ENCODE measurements around the gene DOLPP1.
"Not testable (repeated sequence)": the region's sequence is repeated elsewhere in the genome, so short reads cannot be mapped to it uniquely, and the experiment has no call there.

The DOLPP1 gene

DNA sequence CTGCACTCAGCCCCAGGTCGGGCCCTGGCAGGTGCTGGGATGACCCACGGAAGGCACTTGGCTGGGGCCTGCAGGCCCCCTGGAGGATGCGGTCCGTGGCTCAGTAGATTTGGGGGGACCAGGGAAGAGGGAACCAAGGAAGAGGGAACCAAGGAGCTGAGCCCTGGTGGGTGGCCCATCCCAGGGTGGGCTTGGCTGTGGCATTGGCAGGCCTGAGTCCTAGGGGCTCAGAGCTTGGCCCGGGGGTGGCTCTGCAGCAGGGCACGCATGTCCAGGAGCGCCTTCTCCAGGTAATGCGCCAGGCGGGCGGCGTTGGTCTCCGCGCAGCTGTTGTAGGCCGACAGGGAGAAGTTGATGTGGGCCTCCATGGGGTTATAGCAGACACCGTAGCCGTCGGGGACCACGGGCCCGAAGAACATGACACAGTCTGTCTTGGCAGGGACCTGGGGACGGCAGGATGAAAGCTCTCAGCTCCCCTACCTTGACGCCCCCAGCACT, 14.3 kb downstream of the DOLPP1 start:
- no peak for DNase-seq

GRCh38 chr9:129095908-129096307, 15.0 kb downstream of the DOLPP1 start:
- DNase-seq: no peak

DNA sequence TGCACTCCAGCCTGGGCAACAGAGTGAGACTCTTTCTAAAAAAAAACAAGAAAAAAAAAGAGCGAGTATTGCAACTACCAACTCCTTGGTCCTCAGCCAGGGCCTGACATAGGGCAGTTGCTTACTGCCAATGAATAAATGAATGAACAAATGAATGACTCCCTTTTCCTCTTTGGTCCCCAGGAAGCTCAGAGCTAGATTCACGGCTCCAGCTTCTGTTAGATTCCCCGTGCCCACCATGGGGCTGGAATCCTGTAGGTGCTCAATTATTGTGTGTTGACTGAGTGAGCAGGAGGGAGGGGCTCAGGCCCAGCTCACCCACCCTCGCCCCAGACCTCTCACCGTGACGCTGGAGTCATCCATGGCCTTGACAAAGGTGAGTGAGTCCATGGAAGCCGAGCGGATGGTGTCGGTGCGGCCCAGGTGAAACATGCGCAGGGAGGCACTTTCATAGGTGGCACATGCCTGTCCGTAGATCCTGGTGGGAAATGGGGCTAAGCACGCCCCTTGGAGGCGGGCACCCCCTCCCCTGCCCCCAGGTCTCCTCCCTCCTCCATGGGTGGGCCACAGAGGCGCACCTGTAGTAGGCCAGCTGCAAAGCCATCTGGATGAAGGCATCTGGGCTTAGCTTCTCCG, 16.9 kb downstream of the DOLPP1 start:
- DNase-seq: no peak

- DNase-seq: no peak
These were observed 17.4 kb downstream of the DOLPP1 start for GRCh38 chr9:129098328-129098727.

GRCh38 chr9:129100383-129101169, 19.7 kb downstream of the DOLPP1 start:
- no peak for DNase-seq

GRCh38 chr9:129101279-129101678, 20.4 kb downstream of the DOLPP1 start:
- no peak for DNase-seq

DNA sequence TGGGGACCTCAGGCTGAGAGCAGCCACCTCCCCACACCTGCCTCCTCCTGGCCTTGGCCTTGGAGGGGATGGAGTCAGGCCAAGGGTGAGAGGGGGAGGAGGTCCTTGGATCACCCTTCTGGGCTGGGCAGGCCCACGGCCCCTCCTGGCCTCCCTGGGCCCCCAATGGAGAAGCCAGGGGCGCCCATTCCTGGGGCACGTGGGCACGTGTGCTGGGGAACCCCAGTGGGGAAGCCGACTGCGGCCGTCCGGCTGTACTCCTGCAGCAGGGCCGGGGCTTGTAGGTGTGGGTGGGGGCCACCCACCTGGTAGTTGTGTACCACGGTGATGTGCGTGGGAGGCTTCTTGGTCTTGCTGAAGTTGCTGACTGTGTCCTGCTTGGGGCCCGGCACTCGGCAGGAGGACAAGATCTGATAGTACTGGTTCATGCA, 21.2 kb downstream of the DOLPP1 start:
- DNase-seq: no peak

- DNase-seq: no peak
These were observed 22.1 kb downstream of the DOLPP1 start for GRCh38 chr9:129102791-129103594.

- DNase-seq: no peak
These were observed 22.7 kb downstream of the DOLPP1 start for GRCh38 chr9:129103595-129103965.

DNA sequence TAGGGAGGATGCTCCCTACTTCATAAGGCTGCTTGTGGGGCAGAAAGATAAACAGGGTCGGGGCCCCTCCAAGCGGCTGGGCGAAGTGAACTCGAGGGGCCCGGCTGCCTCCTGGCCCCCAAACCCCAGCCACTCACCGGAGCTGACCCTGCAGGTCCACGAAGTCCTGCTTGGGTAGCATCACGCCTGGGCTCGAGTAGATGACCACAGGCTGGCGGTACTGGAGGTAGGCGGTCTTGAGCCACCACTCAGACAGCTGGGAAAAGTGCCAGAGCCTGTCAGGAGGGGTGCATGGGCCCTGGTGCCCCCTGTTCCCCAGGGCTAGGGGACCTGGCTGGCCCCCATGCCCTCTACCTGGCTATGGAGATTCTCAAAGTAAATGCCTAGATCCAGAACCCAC, 23.1 kb downstream of the DOLPP1 start:
- no peak for DNase-seq

GRCh38 chr9:129105857-129106694, 25.2 kb downstream of the DOLPP1 start:
- no peak for DNase-seq

DNA sequence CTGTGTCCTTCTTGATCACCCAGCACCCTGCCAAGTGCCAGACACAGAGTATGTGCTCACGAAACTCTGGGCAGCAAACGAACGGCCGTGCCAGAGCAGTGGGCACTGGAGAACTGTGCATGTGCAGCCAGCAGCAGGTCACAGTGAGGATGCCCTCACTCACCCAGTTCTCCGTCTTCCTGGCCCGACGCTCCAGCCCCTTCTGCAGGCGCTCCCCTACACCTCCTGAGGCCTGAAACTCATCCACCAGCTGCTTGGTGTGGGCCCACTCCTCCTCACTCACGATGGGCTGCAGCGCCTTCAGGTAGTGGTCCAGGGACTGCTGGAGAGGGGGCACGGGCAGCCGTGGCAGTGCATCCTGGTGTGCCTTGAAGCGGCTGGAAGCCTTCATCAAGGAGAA, 26.7 kb downstream of the DOLPP1 start:
- DNase-seq: no peak

GRCh38 chr9:129108083-129108804, 27.3 kb downstream of the DOLPP1 start:
- DNase-seq: no peak

GRCh38 chr9:129108805-129109536, 28.1 kb downstream of the DOLPP1 start:
- DNase-seq: no peak

DNA sequence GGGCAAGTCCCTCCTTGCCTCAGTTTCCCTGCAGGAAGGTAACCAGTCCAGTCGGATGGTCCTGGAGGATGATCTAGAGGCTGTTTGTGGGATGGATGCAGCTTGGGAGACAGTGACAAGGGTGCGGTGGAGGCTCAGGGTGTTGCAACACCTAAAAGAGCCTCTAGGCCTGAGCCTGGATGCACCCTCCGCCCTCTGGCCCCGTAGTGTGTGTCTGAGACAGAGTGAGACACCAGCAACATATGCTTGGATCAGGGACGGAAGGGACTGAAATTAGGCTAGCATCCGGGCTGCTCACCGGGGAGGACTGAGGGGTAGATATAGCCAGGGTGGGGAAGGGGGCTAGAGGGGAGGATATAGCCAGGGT, 28.6 kb downstream of the DOLPP1 start:
- peak in 2 of 6 experiments; percentile 14 to 21 for DNase-seq

DNA sequence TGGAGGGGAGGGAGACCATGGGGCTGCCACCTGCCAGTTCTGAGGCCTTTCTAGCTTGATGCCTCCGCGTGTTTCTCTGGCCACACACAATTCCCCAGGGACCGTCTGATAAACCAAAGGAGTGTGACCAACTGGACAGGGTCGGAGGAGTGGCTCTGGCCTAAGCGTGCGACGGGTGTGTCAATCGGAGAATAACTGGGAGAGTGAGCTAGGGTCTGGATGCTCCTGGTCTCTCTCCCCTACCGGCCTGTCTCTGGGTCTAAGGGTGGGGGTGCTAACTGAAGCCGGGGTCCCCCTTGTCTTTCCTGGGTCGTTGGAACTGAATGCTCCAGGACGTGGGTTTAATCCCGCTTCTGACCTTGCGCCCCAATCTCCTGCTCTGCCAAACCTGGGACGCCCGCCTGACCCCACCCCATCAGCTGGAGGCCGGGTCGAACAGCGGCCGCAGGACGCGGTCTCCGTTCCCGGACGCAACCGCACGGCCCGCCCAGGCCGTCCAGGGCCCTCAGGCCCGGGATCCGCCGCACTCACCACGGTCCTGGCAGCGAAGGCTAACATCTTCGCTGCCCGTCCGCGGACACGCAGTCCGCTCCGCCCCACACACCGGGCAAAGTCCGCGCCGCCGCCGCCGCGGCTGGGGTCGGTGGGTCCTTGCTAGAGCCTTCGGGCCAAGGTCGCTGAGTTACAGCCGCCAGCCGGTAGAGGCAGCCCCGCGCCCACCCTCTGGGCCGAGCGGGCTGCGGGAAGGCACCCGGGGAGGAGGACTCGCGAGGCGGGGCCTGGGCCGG, 29.2 kb downstream of the DOLPP1 start:
- no peak for DNase-seq

- peak; percentile 88 to 97 (median 96) for DNase-seq
These were observed 30.0 kb downstream of the DOLPP1 start, which contains the start of the genes CRAT and PTPA for GRCh38 chr9:129110740-129111527. CRAT (minus strand) TSS chr9:129110793; CDS start chr9:129110509, 284 bp downstream. PTPA (plus strand) TSS chr9:129111415; CDS start chr9:129111601, 186 bp downstream.

DNA sequence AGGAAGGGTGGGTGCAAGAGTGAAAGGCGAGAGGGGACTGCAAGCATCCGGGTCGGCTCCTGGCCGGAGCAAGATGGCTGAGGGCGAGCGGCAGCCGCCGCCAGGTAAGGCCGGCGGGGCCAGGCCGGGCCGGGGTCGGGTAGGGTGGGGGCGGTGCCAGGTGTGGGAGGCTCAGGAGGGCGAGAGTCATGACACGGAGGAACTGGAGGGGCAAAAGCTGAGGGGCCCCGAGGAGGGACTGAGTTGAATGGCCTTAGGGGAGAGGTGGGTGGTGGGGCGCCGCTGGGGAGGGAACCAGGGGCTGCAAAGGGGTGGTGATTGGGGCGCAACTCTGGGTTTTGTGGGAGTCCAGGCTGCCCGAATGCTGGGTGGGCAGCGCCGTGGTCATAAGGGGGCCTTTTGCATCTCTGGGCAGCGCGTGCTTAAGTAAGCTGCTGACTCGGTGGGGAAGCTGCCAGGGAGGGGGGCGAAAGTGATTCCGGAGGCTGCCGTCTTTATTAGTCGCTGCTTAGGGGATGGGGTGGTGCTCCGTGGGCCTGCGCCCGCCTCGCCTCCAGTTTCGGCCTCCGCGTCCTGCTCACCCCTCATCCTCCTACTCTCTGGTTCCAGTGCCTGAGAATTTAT, 30.7 kb downstream of the DOLPP1 start:
- peak in 3 of 6 experiments; percentile 8 to 28 (median 28) for DNase-seq

DNA sequence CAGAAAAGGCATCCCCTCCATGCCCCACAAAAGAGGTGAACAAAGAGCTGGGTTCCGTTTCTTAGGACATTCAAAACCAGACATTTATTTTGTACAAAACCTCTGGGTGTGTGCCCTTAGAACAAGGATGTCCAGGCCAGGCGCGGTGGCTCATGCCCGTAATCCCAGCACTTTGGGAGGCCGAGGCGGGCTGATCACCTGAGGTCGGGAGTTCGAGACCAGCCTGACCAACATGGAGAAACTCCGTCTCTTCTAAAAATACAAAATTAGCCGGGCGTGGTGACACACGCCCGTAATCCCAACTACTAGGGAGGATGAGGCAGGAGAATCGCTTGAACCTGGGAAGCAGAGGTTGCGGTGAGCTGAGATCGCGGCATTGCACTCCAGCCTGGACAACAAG, 31.6 kb downstream of the DOLPP1 start:
- not testable (repeated sequence) for DNase-seq

All from stimulated activated naive CD4-positive, alpha-beta T cell (primary cell).